Measurements from ENCODE around the gene TNFRSF4.

Gene TNFRSF4

GRCh38 chr1:1232208-1232795 lies 18.3 kb upstream of the TNFRSF4 start, which contains the start of gene B3GALT6:
Gene B3GALT6 (plus strand): TSS chr1:1232237. CDS start chr1:1232279, 42 bp downstream.
- no peak for DNase-seq

- peak; percentile 98 for DNase-seq
These were observed 17.7 kb upstream of the TNFRSF4 start, which contains the start of gene SDF4 for GRCh38 chr1:1231400-1232207. Gene SDF4 (minus strand): TSS chr1:1232001. CDS start chr1:1228772, 3,229 bp downstream.

GRCh38 chr1:1230656-1231399 lies 16.9 kb upstream of the TNFRSF4 start:
- no peak for DNase-seq

- DNase-seq = no peak
These were observed 15.8 kb upstream of the TNFRSF4 start for GRCh38 chr1:1229770-1230169.

GRCh38 chr1:1228596-1229321 lies 14.8 kb upstream of the TNFRSF4 start:
- DNase-seq = no peak

- DNase-seq = no peak
These were observed 14.2 kb upstream of the TNFRSF4 start for GRCh38 chr1:1228187-1228586.

- DNase-seq = no peak
These were observed 13.4 kb upstream of the TNFRSF4 start for GRCh38 chr1:1227386-1227785.

GRCh38 chr1:1226566-1227362 lies 12.8 kb upstream of the TNFRSF4 start:
- no peak for DNase-seq

- DNase-seq = no peak
These were observed 12.0 kb upstream of the TNFRSF4 start for GRCh38 chr1:1225913-1226312.

GRCh38 chr1:1225238-1225845 lies 11.4 kb upstream of the TNFRSF4 start:
- no peak for DNase-seq

- no peak for DNase-seq
These were observed 9.9 kb upstream of the TNFRSF4 start for GRCh38 chr1:1223891-1224290.

- no peak for DNase-seq
These were observed 9.4 kb upstream of the TNFRSF4 start for GRCh38 chr1:1223321-1223720.

GRCh38 chr1:1222575-1223225 lies 8.7 kb upstream of the TNFRSF4 start:
- DNase-seq = no peak

GRCh38 chr1:1221887-1222574 lies 8.1 kb upstream of the TNFRSF4 start:
- no peak for DNase-seq

- DNase-seq = no peak
These were observed 6.2 kb upstream of the TNFRSF4 start for GRCh38 chr1:1220197-1220596.

- DNase-seq = peak; percentile 38
These were observed 5.4 kb upstream of the TNFRSF4 start for GRCh38 chr1:1219341-1219740.

- no peak for DNase-seq
These were observed 4.7 kb upstream of the TNFRSF4 start for GRCh38 chr1:1218524-1219200.

GRCh38 chr1:1217621-1218523 lies 3.9 kb upstream of the TNFRSF4 start:
- no peak for DNase-seq

Data from CD4-positive, alpha-beta T cell treated with Interleukin-15 for 1 hour (primary cell).